Body of pancreas (tissue), 4 donors: ENCODE measurements around the gene NR1I2. TPM values are rescaled to one million over a fixed set of nuclear protein-coding genes. Genes with fewer than 3 reads are reported as not detected.

Experiments used
- ATAC-seq: fragments of 150-250 bp; one replicate; pipeline ENCODE4 v1.9.1; 2016
- DNase-seq, 4 donors: peaks; one replicate each; pipeline ENCODE4 v3.0.0-alpha.2; 2019
- H3K27ac ChIP-seq, 4 donors: fragments of 200-600 bp; sonication (generic); 1 replicate in 3 of 4; 2 replicates in 1 of 4; pipeline versions ENCODE4 v1.5.1 to v1.6.1; 2016 to 2019; ENCODE audit warnings: mild to moderate bottlenecking in 1 of 4, mixed read lengths in 1 of 4, moderate library complexity in 1 of 4
- H3K27me3 ChIP-seq, 2 donors: fragments of 200-600 bp; sonication (generic); one replicate each; pipeline ENCODE4 v1.6.0; 2016; ENCODE audit warnings: mild to moderate bottlenecking in 1 of 2
- H3K36me3 ChIP-seq, 2 donors: fragments of 200-600 bp; sonication (generic); replicated peaks in 1 of 2; 2 replicates each; pipeline ENCODE4 v1.5.1; 2016; ENCODE audit warnings: low read depth in 2 of 2; ENCODE audit not compliant: insufficient read depth in 1 of 2
- H3K4me1 ChIP-seq: fragments of 200-600 bp; sonication (generic); one replicate; pipeline ENCODE4 v1.6.0; 2016
- H3K4me3 ChIP-seq, 2 donors: fragments of 200-600 bp; sonication (generic); 1 replicate in 1 of 2; 2 replicates in 1 of 2; pipeline ENCODE4 v1.5.1; 2016 to 2019
- H3K9me3 ChIP-seq, 3 donors: fragments of 200-600 bp; sonication (generic); 1 replicate in 2 of 3; 2 replicates in 1 of 3; pipeline ENCODE4 v1.5.1; 2016
- POLR2A ChIP-seq, 3 donors: fragments of 450-650 bp; IDR thresholded peaks; one replicate each; pipeline ENCODE4 v1.6.1; 2016; ENCODE audit warnings: antibody characterized with exemption in 3 of 3, mild to moderate bottlenecking in 2 of 3
- WGBS, 2 donors: methylation state at CpG; one replicate each; pipeline ENCODE4 v1.1.5; 2017; 5-methylcytosine and 5-hydroxymethylcytosine counted together
- intact Hi-C: fragments of 100-400 bp; cut with DNase I; formaldehyde crosslinking; loops from one replicate; pipeline ENCODE4 v1.15.1; 2023
- total RNA-seq, 2 donors: library from RNA; depleted of rRNA; stranded (reverse); fragments of >200 nt; gene quantifications; one replicate each; pipeline ENCODE4 v1.1.0, GENCODE V29; 2016
- TF ChIP-seq, protein P1 (sequence below), 7 experiments: fragments of 450-650 bp in 4 of 7; fragments of 200-600 bp in 3 of 7; sonication (generic) in 3 of 7; IDR thresholded peaks; one replicate each; pipeline ENCODE4 v1.5.1; 2016 to 2019; ENCODE audit warnings: antibody characterized with exemption in 7 of 7

Gene NR1I2
- total RNA-seq, 2 donors from 2014 or later: 5.4 TPM; not detected in 1

DNA sequence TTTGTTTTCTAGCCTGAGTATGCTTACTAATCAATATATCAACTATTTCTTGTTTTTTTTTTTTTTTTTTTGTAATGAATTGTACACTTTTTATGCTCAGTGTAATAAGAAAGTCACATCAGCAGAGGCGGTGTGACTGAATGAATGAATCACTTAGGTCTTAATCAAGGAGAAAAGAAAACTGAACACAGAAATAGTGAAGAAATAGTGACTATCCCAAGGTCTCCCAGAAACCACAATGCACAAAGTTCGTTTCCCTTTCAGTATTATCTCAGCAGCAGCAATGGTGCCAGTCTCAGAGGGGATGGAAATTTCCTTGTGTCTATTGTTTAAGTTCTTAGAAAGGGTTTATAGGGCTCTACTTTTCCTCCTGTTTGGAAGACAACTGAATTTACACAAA lies 80.7 kb downstream of the NR1I2 start:
- no peak for ATAC-seq

DNA sequence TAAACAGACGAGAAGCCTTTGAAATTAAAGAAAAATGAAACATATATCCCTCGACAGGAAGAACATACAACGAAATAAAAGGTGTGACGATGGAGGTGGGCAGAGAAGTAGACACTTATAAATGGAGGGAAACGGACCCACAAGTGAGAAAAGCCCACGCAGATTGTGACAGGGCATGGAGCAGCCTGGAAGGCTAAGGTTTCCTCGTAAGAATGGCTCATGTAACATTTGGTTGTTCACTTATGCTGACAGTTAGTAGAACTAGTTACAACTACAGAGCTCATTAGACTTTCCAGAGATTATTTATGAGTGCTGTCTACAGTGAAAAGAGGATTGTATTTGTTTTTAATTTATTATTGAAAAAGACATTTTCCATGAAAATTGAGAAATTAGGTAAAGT lies 82.6 kb downstream of the NR1I2 start:
- WGBS, 2 donors: 91 to 93% methylated on average over 7 of the region's 7 CpGs
- H3K4me1 ChIP-seq: no peaks in the 10 kb centered on the region

More for the DNA sequence above, 80.7 kb downstream of the NR1I2 start:
- H3K27me3 ChIP-seq: no peaks in the 10 kb centered on the region
- no peak for TF ChIP-seq POLR2A (IDR thresholded peaks at IDR 0.05)
- TF ChIP-seq, protein P1, sequence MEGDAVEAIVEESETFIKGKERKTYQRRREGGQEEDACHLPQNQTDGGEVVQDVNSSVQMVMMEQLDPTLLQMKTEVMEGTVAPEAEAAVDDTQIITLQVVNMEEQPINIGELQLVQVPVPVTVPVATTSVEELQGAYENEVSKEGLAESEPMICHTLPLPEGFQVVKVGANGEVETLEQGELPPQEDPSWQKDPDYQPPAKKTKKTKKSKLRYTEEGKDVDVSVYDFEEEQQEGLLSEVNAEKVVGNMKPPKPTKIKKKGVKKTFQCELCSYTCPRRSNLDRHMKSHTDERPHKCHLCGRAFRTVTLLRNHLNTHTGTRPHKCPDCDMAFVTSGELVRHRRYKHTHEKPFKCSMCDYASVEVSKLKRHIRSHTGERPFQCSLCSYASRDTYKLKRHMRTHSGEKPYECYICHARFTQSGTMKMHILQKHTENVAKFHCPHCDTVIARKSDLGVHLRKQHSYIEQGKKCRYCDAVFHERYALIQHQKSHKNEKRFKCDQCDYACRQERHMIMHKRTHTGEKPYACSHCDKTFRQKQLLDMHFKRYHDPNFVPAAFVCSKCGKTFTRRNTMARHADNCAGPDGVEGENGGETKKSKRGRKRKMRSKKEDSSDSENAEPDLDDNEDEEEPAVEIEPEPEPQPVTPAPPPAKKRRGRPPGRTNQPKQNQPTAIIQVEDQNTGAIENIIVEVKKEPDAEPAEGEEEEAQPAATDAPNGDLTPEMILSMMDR (IDR thresholded peaks at IDR 0.05): no peak
- no peak overlapping the region for H3K27ac ChIP-seq
- H3K9me3 ChIP-seq: peaks cover 0 to 4% (median 0%) of the 10 kb centered on the region in 3 donors
- H3K36me3 ChIP-seq: peaks cover 8 to 9% of the 10 kb centered on the region in 2 donors
- H3K4me3 ChIP-seq: no peak overlapping the region
- no peak for DNase-seq
- WGBS, 2 donors: 94 to 95% methylated on average over 2 of the region's 2 CpGs
- intact Hi-C loops: no loop called here
- H3K4me1 ChIP-seq: no peaks in the 10 kb centered on the region

More for the DNA sequence above, 82.6 kb downstream of the NR1I2 start:
- H3K4me3 ChIP-seq: no peak overlapping the region
- no peak for DNase-seq
- H3K27me3 ChIP-seq: no peaks in the 10 kb centered on the region
- no peak for ATAC-seq
- peaks cover 8 to 9% of the 10 kb centered on the region in 2 donors for H3K36me3 ChIP-seq
- no peaks in the 10 kb centered on the region for H3K9me3 ChIP-seq
- intact Hi-C loops: no loop called here
- TF ChIP-seq, protein P1 (IDR thresholded peaks at IDR 0.05): no peak
- no peak overlapping the region for H3K27ac ChIP-seq

Other genes starting within 250 kb of the NR1I2 start
- gene CD80, start 222.5 kb upstream of the NR1I2 start, total RNA-seq: under 1 TPM in 1 of 2 donors, not detected in 1; 0.26 TPM
- gene ADPRH, start 202.6 kb upstream of the NR1I2 start, total RNA-seq: 1 to 10 TPM; 3.0 to 6.5 TPM
- gene PLA1A, start 184.2 kb upstream of the NR1I2 start, total RNA-seq: 1 to 10 TPM in 1 of 2 donors, not detected in 1; 4.4 TPM
- under 1 TPM; 0.78 to 0.99 TPM for gene POPDC2, start 121.5 kb upstream of the NR1I2 start, total RNA-seq
- 10 to 100 TPM; 13.8 to 29.6 TPM for gene COX17, start 104.7 kb upstream of the NR1I2 start, total RNA-seq
- gene CFAP91, start 79.1 kb upstream of the NR1I2 start, total RNA-seq: 10 to 100 TPM; 21.5 to 47.8 TPM